Measurements from ENCODE around the gene C2CD2.
"Not testable (repeated sequence)": the region's sequence is repeated elsewhere in the genome, so short reads cannot be mapped to it uniquely, and the experiment has no call there.

C2CD2 gene

DNA sequence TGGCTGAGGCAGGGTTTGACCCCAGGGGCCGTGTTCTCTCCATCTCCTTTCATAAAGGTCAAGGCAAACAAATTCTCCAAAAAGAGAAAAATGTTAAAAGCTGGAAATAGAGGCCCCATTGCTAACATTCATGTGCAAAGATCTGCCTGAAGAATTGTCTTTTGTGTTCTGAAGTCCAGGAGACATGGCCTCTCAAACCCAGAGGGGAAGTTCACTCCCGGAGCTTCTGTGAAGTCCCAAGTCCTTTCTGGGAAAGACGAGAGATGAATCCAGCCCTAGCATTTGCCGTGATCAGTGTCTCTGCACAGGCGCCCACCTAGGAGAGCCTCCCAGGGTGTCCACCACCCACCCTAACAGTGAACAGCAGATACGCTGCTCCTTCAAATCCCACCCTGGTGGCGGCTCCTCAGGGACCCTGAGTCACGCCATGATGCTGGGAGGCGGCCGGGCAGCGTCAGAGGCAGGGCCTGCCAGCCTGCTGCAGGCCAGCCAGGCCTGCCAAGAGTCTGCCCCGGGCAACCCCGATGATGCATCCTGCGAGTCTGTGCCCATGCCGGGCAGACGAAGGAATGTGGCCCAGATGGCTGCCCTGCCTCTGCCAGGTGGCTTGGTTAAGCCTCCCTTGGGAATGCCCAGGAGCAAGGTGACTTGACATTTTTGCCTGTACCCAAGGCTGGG, 5.2 kb upstream of the C2CD2 start:
- DNase-seq (ENCODE audit: low read depth) = no peak

DNA sequence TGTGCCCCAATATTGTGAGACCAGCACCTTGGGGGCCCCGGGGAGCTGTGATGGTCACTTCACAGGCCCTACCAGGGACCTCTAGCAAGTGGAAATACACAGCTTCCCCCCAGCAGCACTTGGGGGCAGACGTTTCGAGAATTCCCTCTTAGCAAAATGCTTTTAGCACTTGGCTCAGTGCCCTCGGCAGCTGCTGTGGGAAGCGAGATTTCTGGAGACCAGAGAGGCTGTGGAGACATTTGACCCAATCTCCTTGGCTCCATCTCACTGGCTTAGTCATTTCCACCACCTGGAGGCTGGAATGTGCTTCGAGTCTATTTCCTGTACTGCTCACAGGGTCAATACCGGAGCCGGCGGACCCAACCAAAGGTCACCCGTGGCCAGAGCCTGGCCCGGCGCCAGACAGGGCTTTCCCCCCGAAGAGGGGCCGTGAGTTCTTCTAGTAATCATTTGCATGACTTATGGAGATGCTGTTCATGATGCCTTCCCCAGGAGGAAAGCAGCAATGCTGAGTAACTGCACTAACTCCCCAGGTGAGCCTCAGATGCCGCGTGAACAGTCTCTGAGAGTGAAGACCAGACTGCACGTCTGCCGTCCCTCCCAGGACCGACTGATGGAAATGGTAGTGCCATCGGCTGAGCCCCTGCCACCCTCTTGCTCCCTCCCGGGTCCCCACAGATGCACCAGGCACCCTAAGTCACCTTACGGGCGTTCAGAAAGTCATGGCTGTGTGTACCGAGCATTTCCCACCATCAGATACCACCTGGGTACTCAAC, 4.4 kb upstream of the C2CD2 start:
- no peak for DNase-seq (ENCODE audit: low read depth)

DNA sequence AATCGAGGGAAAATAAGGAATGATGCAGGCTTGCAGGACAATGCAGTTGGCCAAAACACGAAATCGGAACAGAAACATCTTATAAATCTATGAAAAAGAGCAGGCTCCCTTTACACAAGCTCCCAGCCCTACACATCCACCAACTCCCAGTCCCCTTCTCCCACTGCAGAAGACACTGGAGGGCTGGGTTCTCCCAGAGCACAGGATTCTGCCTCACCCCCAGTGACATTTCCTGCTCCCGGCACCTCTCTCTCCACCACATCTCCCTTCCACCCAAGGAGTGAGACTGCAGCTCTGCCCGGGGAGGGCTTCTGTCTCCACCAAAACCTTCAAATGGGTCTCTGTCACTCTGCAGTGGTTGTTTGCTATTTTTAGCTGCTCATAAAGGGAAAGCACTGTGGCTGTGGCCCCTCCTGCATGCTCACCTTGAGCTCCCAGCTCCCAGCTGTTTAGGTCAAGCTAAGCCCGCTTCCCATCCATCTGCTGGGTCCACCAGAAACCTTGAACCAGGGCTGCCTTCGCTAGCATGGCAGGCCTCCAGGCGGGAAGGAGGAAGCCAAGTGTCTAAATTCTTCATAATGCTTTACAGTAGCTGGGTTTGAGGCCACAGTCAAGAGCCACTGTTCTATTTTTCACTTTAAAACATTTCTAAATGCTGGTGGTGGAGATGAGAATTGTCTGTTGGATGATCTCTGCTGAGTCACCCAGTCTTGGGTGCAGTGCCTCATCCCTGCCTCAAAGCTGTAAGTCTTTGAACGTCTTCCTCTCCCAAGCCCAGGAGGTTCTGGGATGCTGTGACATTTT, 3.3 kb upstream of the C2CD2 start:
- DNase-seq (ENCODE audit: low read depth) = no peak

- DNase-seq (ENCODE audit: low read depth) = no peak
Measured at GRCh38 chr21:41955516-41955915, 1.7 kb upstream of the C2CD2 start.

DNA sequence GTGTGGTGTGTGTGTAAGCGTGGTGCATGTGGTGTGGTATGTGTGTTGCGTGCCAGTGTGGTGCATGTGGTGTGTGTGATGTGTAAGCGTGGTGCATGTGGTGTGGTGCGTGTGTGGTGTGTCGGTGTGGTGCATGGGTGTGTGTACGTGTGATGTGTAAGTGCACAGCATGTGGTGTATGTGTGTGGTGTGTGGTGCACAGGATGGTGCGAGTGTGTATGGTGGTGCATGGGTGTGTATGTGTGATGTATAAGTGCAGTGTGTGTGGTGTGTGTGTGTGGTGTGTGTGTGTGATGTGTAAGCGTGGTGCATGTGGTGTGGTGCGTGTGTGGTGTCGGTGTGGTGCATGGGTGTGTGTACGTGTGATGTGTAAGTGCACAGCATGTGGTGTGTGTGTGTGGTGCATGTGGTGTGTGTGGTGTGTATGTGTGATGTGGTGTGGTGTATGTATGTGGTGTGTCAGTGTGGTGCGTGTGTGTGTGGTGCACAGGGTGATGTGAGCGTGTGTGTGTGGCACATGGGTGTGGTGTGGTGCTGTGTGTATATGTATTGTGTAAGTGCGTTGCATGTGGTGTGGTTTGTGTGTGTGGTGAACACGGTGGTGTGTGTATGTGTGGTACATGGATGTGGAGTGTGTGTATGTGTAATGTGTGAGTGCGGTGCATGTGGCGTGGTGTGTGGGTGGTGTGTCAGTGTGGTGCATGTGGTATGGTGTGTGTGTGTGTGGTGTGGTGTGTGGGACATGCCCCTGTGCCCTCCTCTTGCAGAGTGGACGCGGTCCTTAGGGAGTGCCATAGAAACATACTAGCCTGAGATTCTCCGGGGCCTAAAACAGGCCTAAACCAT, 1.1 kb upstream of the C2CD2 start:
- DNase-seq (ENCODE audit: low read depth) = no peak

DNA sequence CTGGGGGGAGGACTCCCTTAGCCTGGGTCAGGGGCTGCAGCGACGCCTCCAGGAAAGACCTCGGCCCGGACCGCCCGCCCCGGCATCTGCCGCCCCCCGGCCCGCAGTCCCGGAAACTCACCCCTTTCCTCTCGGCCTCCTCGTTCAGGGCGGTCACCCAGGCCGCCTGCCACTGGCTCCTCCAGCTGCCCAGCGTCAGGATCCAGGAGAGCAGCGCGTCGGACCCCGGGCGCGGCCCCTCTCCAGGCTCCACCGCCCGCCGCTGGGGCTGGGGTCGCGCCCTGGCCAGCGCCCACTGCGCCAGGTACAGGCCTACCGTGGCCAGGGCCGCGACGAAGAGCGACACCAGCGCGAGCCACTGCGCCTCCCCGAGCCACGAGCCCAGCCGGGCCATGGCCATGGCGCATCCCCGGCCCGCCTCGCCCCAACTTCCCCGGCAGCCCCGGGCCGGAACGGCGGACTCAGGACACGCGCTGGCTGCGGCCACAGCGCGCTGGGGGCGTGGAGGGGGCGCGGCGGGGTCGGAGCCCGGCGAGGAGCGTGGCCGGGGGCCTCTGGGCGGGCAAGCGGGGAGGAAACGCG, 478 bp downstream of the C2CD2 start:
- no peak for DNase-seq (ENCODE audit: low read depth)

DNA sequence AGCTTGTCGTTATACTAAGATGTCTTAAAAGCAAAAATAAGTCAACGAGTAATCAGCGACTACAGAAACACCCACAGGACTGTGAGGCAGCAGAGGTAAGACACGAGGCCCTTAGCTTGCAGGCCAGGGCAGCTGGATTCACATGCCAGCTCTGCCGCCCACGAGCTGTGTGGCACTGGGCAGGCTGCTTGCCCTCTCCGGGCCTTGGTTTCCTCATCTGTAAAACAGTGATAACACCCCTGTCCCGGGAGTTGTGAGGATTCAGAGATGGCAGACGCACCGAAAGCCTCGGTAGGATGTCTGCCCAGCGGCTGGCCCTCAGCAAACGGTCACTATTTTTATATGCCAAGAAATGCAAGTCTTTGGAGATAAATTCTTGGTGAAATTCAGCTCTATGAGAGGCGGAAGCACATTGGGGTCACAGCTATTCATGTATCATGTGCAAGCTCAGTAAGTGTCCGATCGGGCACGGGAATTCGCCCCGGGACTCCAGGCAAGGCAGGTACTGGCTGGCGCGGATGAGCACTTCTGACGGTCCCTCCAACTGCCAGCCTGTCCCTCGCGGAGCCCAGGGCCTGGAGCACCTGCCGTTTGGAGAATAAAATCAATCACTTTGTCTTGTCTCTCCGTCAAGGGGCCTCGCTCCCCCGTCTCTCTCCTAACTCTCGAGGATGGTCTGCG, 1.1 kb downstream of the C2CD2 start:
- DNase-seq (ENCODE audit: low read depth) = no peak

DNA sequence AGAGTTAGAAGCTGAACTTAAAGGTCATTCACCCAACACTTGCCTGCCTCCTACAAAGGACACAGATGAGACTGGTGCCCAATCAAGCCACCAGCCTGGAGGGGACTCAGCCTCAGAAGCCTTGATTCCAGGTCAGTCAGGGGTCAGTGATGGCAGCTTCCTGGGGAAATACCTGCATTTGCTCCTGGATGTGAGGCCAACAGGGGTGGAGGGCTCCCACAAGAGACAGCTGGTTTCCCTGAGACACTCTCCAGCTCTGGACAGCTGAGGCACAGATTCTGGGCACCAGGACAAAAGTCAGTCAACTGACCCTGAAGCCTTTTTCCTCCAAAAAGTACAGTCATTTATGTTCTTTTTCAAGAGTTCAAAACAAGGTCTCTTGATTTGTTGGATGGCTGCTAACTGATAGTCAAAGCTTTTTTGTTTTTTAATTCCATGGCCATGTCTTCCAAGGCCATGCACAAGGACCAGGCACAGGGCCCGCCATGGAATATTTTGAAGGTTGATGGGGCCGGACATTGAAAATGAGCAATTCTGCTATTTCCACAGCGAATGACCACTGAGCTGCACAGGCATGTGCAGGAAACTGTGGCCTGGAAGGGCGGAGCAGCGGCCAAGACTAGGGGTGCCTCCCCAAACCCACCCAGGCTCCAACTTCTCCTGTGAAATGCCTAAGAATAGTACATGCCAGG, 1.8 kb downstream of the C2CD2 start:
- DNase-seq (ENCODE audit: low read depth) = no peak

- DNase-seq (ENCODE audit: low read depth) = no peak
Measured at GRCh38 chr21:41950941-41951351, 2.9 kb downstream of the C2CD2 start.

GRCh38 chr21:41949631-41950030, 4.2 kb downstream of the C2CD2 start:
- not testable (repeated sequence) for DNase-seq (ENCODE audit: low read depth)

DNA sequence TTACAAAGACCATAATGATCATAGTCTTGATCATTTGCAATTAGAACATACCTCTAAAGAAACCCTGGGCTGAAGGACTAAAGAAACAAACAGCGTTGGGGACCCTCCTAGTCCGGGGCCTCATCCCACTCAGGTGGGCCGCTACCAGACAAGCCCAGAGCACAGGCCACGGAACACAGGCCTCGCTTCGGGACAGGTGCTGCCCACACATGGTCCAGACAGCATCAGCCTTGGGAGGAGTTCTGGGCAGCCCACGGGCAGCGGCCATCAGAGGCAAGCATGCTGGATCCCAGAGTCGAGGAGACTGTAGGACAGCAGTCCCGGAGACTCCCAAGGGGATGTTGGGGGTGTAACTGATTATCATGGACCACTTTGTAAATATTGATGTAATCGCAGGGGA, 4.9 kb downstream of the C2CD2 start:
- no peak for DNase-seq (ENCODE audit: low read depth)

DNA sequence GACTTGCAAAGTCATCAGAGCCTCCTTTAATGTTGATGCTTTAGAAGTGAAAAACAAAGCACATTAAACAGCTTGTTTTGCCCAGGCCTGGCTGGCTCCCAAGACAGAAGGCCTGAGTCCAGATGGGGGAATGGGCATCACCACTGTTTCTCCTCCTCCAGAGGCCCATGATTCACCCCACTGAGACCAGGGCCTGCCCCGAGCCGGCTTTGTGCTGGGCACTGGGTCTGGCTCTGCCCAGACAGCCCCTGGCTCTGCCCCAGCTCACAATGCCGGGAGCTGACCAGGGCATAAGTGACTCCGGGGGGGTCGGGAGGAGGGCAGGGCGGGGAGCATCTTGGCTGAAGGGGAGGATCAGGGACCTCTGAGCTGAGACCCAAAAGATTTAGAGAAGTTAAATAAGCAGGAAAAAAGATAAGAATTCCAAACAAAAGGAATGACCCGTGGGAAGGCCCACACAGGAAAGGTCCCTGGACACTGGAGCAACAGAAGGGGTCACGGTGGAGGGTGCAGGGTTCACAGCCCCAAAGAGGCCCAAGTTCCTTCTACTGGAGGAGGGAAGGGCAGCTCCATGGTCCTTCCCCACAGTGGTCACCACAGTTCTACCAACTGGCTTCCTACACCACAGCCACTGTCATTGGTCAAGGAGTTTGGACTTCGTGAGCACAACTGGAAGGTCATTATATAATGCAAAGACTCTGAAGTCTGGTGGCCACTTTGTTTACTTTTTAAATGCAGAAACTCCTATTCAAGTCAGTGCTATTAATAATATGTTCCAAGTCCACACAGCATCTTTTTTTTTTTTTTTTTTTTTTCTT, 5.5 kb downstream of the C2CD2 start:
- DNase-seq (ENCODE audit: low read depth) = no peak

DNA sequence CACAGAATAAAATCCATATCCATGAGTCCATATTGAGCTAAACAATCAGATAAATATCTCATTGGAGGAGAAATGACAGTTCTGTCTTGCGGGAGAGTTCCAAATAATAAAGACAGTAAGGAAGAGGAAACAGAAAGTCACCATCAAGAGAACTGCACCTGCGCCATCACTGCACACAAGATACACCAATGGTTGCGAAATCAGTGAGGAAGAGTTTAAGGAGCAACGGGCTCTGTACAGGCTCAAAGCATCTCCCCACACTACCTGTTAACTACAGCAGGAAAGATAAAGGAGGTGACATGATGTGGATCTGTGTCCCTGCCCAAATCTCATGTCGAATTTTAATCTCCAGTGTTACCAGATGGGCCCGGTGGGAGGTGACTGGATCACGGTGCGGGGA, 7.8 kb downstream of the C2CD2 start:
- DNase-seq (ENCODE audit: low read depth) = no peak

DNA sequence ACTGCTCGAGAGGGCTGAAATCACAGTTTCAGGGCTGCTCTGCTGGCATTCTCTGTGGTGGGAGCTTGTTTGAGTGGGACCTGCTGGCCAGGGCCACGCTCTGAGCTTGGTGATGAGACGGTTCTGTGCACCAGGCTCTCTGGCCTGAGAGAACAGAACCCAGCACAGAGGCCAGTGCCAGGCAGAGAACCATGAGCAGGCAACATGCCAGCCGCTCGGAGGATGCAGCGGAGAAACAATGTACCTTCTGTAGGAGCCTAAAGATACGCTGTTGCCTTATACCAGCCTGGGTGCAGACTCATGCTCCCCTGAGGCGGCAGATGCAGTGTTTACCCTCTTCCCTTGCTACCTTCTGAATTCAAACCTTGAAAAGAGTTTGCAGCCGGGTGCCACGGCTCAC, 10.0 kb downstream of the C2CD2 start:
- DNase-seq (ENCODE audit: low read depth) = no peak

- no peak for DNase-seq (ENCODE audit: low read depth)
Measured at GRCh38 chr21:41942457-41942856, 11.4 kb downstream of the C2CD2 start.

GRCh38 chr21:41941941-41942340, 11.9 kb downstream of the C2CD2 start:
- no peak for DNase-seq (ENCODE audit: low read depth)

DNA sequence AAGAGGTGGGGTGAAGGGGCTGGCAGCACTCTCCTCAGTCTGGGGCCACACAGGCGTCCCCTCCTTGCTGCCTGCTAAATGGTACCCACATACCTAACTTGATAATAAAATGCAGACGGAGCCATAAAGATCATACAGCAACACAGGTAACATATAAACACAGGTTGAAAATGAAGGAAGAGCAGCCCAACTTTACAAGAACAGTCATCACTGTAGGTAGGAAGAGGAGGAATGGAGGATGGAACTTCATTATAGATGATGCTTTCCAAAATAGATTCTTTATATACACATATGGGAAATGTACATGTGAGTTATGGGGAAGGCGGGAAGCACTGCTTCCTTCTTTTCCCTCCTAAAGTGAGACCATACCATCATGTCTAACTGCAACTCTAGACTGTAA, 13.4 kb downstream of the C2CD2 start:
- DNase-seq (ENCODE audit: low read depth) = no peak

GRCh38 chr21:41939391-41939790, 14.4 kb downstream of the C2CD2 start:
- no peak for DNase-seq (ENCODE audit: low read depth)

GRCh38 chr21:41933313-41934079, 20.3 kb downstream of the C2CD2 start:
- no peak for DNase-seq (ENCODE audit: low read depth)
